HG03025 (cell line): Measurements from ENCODE around the gene PPP2R5D.

Source experiments
- ATAC-seq: cut with Tn5 transposase; IDR thresholded peaks from one replicate; pipeline ENCODE4 v1.9.1; 2021; ENCODE audit warnings: mild to moderate bottlenecking, moderate library complexity; ENCODE audit not compliant: unreplicated experiment, low FRiP score

The PPP2R5D gene

GRCh38 chr6:42963179-42963854 lies 21.1 kb upstream of the PPP2R5D start:
- ATAC-seq = no peak

DNA sequence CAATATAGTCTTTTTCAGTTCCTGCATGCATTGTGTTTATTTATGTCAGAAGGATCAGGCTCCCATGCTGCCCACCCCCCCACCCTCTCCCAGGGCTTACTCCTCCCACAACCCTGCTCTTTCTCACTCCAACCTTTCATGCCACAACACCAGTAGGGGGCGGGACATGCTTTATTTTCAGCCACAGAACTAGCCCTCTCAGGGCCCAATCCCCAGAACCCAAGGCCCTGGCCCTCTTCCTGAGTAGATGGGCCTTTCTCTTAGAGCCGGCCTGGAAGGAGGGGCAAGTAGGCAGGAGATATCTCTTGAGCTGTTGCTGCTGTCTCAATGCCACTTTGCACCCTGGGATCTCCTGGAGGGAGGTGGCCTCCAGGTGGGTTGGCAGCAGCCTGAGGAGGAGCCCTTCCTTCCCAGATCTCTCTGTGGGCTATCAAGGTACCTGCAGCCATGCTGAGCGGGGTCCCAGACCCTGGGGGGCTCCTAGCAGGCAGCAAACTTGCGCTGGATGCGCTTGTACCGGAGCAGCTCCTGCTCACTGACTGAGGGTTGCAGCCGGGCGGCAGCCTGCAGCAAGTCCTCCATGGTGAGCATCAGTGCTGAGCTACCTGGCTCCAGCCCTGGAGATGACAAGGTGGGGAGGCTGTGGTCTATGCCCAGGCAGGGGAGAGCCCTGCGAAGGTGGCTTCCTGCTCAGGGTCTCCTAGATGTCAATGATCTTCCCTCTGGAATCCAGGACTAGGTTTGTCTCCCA lies 20.3 kb upstream of the PPP2R5D start:
- ATAC-seq = no peak

GRCh38 chr6:42966571-42966970 lies 17.8 kb upstream of the PPP2R5D start:
- ATAC-seq = no peak

DNA sequence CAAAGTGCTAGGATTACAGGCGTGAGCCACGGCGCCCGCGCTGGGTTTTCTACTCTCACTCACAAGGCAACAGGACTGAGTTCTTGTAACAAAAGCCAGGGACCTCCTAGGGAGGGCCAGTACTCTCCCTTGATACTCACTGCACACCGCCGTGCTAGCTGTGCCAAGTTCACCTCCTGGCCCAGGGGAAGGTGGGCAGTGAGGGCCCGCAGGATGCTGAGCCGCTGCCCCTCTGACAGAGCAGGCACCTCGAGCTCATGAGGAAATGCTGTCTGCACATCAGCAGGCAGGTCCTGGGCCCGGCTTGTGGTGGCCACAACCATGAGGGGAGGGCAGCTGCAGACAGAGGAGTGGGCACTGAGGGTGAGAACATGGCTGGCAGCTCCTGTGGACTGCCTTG lies 17.1 kb upstream of the PPP2R5D start:
- ATAC-seq = no peak

GRCh38 chr6:42968126-42968701 lies 16.2 kb upstream of the PPP2R5D start:
- no peak for ATAC-seq

DNA sequence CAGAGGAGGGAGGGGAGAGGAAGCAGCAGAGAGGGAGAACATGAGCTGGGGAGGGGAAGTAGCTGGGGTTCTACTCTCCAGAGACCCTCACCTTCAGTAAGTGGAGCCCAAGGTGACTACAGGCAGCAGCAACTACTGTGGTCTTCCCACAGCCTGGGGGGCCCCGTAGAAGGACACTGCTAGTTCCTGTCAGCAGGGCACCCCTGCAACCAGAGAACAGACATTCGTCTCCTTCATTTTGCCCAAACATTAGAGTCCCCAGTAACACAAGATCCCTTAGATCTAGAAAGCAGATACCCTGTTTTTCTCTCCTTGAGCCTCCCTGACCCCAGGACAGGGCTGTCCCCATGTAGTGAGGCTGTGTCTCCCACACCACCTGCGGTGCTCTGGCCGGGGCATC lies 15.6 kb upstream of the PPP2R5D start:
- ATAC-seq = no peak

DNA sequence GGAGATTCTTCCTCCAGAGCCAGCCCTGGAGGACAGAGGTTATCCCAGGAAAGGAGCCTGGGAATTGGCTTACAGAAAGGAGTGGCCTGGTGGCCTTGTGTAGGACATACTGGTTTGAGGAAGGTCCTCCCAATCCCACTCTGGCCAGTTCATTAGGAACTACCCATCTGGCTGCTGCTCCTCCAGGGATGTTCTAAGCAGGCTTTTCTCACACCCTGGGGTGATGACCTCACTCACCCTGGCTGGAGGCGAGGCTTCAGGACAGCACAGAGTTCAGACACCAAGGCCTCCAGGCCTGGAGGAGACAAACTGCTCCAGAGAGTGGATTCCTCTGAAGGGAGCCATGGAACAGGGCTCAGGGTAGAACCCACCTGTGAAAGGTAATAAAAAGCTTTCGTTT lies 14.9 kb upstream of the PPP2R5D start:
- no peak for ATAC-seq

DNA sequence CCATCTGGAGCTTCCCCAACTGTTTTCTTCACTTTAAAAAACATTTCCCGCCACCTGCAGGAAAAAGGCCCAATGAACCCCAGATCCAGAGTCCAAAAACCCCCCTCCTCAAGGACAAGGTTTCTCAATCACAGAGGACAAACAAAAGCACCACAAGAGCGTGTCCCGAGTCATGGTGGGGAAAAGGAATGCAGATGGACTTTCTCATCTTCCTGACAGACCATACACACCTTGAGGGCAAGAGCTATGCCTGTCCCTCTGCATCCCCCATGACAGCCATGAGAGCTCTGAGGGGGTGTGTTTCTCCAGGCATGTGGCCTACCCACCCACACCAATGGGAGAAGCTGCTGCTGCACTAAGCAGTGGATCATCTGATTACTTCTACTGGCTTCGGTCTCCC lies 14.4 kb upstream of the PPP2R5D start:
- no peak for ATAC-seq

- ATAC-seq = no peak
Measured at GRCh38 chr6:42970871-42971612, 13.3 kb upstream of the PPP2R5D start.

DNA sequence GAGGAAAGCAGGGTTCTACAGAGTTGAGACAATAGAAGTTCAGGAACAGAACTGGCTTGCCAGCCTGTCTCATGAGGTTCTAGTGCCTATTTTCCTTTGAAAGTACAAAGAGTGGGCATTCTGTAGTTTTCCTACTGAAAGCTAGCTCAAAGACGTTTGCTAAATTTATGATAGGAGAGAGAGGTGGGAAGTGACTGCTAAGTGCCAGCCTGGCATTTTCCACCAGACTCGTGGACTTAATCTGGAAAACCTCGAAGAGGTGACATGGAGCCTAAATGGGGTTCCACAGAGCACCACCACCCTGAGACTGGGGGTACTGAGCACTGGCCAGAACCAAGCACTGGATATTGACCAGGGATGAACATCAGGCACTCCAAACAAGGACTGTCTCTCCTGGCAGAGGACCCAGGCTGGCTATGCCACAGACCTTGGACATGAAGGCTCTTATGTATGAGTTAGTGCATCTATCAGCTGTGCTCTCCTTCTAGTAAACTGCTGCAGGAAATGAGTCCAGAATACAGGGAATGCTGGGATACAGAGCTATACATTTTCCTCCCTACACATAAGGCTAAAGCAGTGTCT lies 12.5 kb upstream of the PPP2R5D start:
- ATAC-seq = no peak

GRCh38 chr6:42973926-42974325 lies 10.4 kb upstream of the PPP2R5D start:
- no peak for ATAC-seq

- ATAC-seq = no peak
Measured at GRCh38 chr6:42974919-42975505, 9.4 kb upstream of the PPP2R5D start.

DNA sequence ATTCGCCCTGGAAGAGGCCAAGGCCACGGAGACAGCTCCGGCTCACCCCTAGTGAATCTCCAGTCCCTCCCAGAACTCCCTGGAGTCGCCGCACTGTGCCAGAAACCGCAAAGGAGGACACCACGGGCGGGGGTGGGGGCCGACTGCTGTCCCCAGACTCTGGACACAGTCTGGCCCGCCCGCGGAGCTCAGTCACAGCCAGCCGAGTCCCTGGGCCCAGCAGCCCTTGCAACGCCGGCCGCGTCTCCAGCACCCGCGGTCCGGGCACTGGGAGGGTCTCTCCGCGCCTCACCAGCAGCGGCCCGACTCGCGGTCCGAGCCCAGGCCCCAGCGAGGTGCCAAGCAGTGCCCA lies 5.9 kb upstream of the PPP2R5D start:
- ATAC-seq = peak; percentile 25

DNA sequence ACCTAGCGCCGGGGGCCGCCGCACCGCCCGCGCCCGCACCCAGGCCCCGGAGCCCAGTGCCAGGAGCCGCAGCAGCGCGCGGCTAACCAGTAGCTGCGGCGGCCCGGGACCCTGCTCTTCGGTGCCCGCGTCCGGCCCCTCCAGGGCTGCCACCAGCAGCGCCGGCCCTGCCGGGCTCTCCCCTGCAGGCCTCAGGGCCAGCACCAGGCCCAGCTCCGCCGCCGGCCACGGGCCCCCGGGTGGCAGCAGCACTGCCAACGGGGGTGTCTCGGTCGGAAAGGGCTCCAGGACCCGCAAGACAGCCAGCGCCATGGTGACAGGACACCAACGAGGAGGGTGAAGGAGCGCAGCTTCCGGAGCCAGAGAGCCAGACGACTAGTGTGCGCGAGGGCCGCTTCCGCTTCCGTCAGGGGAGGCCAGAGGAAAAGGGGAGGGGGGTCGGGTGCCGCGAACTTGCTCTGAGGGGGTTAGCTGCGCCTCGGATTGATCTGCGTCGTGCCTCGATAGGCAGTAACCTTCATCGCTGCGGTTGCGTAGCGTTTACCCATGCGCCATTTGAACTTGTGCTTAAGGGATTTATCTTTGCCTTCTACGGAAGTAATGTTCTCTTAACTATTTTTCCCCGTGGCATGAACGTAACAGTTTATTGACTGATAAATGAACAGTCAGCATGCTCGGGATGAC lies 5.4 kb upstream of the PPP2R5D start, which contains the start of gene PEX6:
PEX6 (minus strand) TSS at position 343 of the 684 bp plus-strand sequence; CDS start at position 312, 31 bp downstream.
- peak; percentile 86 for ATAC-seq

- ATAC-seq = no peak
Measured at GRCh38 chr6:42979523-42980177, 4.7 kb upstream of the PPP2R5D start.

DNA sequence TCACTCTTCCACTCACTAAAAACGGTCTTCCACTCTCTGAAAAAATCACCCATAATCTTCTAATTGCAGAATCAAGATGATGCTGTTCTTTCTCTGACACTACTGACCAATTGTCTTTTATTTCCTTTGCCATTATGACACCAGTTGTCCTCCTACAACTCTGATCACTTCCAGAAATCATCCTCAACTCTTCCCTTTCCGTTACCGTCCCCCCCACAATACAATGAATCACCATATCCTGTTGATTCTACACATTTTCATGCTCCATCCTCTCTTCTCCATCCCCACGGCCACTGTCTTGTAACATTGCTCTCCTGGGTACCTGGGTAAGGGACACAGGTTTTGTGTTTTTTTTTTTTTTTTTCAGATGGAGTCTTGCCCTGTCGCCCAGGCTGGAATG lies 2.5 kb upstream of the PPP2R5D start:
- ATAC-seq = no peak

DNA sequence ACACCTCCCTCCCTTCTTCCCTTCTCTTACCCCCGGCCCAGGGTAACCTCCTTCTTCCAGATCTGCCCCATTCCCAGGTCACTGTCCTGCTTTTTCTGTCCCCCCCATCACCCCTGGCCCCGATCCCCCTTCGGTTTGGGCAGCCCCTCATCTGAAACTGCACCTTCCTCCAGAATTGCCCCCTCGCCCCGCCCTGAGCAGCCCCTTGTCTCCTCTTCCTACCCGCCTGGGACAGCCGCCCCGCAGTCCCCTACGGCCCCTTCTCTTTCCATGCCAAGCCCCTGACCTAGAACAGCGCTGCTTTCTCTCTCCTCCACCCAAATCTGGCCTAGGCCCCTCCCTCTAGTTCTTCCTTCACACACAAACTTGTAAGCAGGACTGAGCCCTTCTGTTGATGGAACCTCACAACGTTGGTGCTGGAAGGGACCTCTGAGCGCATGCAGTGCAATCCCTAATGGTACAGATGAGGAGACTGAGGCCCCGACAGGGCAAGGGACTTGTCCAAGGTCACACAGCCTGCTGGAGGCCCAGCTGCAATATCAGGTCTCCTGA lies 630 bp downstream of the PPP2R5D start:
- no peak for ATAC-seq

DNA sequence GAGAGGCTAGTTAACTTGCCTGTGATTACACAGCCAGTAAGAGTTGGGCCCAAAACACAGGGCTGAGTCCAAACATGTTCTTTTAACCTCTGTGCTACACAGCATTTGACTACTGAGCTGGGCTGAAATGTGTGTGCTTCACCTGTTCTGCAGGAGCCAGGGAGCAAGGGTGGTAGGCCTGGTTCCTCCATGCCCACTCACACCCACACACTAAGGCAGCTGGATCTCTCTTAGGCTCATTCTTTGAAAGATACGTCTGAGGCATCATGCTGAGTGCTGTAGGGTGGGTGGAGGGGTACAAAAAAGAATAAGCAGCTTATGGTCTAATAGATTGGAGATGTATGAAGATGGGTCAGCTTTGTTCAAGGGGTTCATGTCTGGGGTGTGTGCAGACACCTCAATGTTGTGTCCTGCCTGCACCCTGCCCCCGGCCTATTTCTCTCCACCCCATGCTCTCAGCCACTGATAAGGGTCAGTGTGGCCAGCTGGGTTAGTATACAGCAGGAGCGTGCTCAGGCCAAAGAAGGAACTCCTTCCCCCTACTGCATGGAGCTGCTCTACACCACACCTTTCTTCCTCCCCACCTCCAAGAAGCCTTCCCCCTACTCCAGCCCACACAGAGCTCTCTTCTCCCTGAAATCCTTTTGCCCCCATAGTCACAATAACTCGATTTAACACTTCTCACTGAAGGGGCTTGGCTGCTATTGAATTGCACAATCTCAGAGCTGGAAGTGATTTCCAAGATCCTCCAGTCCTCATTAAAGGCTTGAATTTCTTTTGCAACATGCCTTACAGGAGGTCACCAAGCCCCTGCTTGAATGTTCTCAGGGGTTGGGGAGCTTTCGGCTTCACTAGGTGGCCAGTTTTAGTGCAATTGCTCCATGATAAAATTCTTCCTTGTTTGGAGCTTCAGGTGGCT lies 3.4 kb downstream of the PPP2R5D start:
- no peak for ATAC-seq
